GM12878 (cell line): ENCODE data around the gene SIRT3. TPM values are rescaled to one million over a fixed set of nuclear protein-coding genes. Genes with fewer than 3 reads are reported as not detected.

ENCODE experiments used
- ATAC-seq: fragments of 200-7000 bp; cut with Tn5 transposase; 3 replicates; pipeline ENCODE4 v1.9.1; 2020; ENCODE audit warnings: mild to moderate bottlenecking, moderate library complexity
- BruUV-seq: library from RNA; stranded (reverse); fragments of 400-500 nt; replicated peaks from 2 replicates; lab custom pipeline; 2021; lab: Mats Ljungman, UMichigan
- CTCF ChIA-PET: fragments of 300-600 bp; sonication (Branson Sonifier 250); formaldehyde crosslinking; extraction: SDS; loops from one replicate; lab custom pipeline; 2021; ENCODE audit warnings: inconsistent platforms; lab: Yijun Ruan, JAX
- POLR2A ChIA-PET: fragments of 350-600 bp; formaldehyde crosslinking; extraction: SDS; loops from one replicate; lab custom pipeline; 2021; ENCODE audit warnings: inconsistent platforms; lab: Charles Lee
- RAD21 ChIA-PET: fragments of 300-600 bp; sonication (Branson Sonifier 250); formaldehyde crosslinking; loops from one replicate; lab custom pipeline; 2023; ENCODE audit warnings: antibody characterized with exemption; ENCODE audit not compliant: unreplicated experiment; lab: Charles Lee
- SMC1A ChIA-PET: fragments of 300-600 bp; sonication (Branson Sonifier 250); formaldehyde crosslinking; loops from one replicate; lab custom pipeline; 2023; ENCODE audit not compliant: unreplicated experiment, uncharacterized antibody; lab: Charles Lee
- DNase-seq: peaks from one replicate; pipeline ENCODE4 v3.0.0-alpha.2; 2011; ENCODE audit warnings: low read depth, low spot score
- FAIRE-seq: peaks from 3 replicates; lab custom pipeline; 2011; peaks lifted over from hg19 to GRCh38; lab: Jason Lieb, UNC
- H2AFZ ChIP-seq: 2 replicates; pipeline ENCODE4 v1.6.0; 2011; ENCODE audit warnings: low read depth, low read length, control low read depth; ENCODE audit not compliant: control insufficient read depth
- H3K27ac ChIP-seq: 2 replicates; pipeline ENCODE4 v1.5.1; 2011; ENCODE audit warnings: control low read depth; ENCODE audit not compliant: control insufficient read depth, insufficient read depth
- H3K27me3 ChIP-seq, 2 experiments: replicated peaks in 1 of 2; 2 replicates each; pipeline versions ENCODE4 v1.6.0 to v1.6.1; 2011; ENCODE audit warnings: low read length in 1 of 2; ENCODE audit not compliant: control insufficient read depth in 2 of 2, insufficient read depth in 2 of 2
- H3K36me3 ChIP-seq, 2 experiments: 2 replicates each; pipeline ENCODE4 v1.5.1; 2011; ENCODE audit warnings: low read length in 1 of 2; ENCODE audit not compliant: control insufficient read depth in 2 of 2, insufficient read depth in 2 of 2
- H3K4me1 ChIP-seq: 2 replicates; pipeline ENCODE4 v1.6.1; 2011; ENCODE audit warnings: mild to moderate bottlenecking, low read length, moderate library complexity, mixed read lengths; ENCODE audit not compliant: control insufficient read depth, insufficient read depth
- H3K4me2 ChIP-seq: 2 replicates; pipeline ENCODE4 v1.6.0; 2011; ENCODE audit warnings: control low read depth; ENCODE audit not compliant: control insufficient read depth, insufficient read depth
- H3K4me3 ChIP-seq: fragments of 200-600 bp; sonication (generic); 2 replicates; pipeline ENCODE4 v1.5.1; 2016
- H3K79me2 ChIP-seq: 2 replicates; pipeline ENCODE4 v1.6.0; 2011; ENCODE audit warnings: low read length; ENCODE audit not compliant: control insufficient read depth, insufficient read depth
- H3K9ac ChIP-seq: 2 replicates; pipeline ENCODE4 v1.8.0; 2011; ENCODE audit warnings: low read length, control low read depth, mixed read lengths; ENCODE audit not compliant: control insufficient read depth, insufficient read depth
- H3K9me3 ChIP-seq: replicated peaks from 3 replicates; pipeline ENCODE4 v1.5.1; 2011; ENCODE audit warnings: mild to moderate bottlenecking, low read length; ENCODE audit not compliant: control insufficient read depth, insufficient read depth
- H4K20me1 ChIP-seq: 2 replicates; pipeline ENCODE4 v1.6.0; 2011; ENCODE audit not compliant: control insufficient read depth, insufficient read depth
- ASH2L ChIP-seq: fragments of 300-600, 200-600 bp; sonication (generic); IDR thresholded peaks from 2 replicates; pipeline ENCODE4 v1.6.1; 2017; ENCODE audit warnings: low read depth, mild to moderate bottlenecking, borderline replicate concordance
- NBN ChIP-seq: fragments of 450-650 bp; IDR thresholded peaks from 2 replicates; pipeline ENCODE4 v1.6.1; 2016
- NRF1 ChIP-seq: conservative IDR thresholded peaks from 2 replicates; pipeline ENCODE4 v1.6.1; 2011; ENCODE audit warnings: mild to moderate bottlenecking, low read depth, low read length, improper control_type of control experiment
- POLR2AphosphoS2 ChIP-seq: IDR thresholded peaks from 2 replicates; pipeline ENCODE4 v1.6.1; 2011; ENCODE audit warnings: low read depth, mild to moderate bottlenecking, low read length, improper control_type of control experiment, moderate library complexity
- RBBP5 ChIP-seq: fragments of 200-600 bp; sonication (generic); conservative IDR thresholded peaks from 2 replicates; pipeline ENCODE4 v1.6.1; 2016
- RUNX3 ChIP-seq: IDR thresholded peaks from 2 replicates; pipeline ENCODE4 v1.6.1; 2012; ENCODE audit warnings: low read length, inconsistent platforms
- WGBS: methylation state at CpG from one replicate; pipeline ENCODE4 v1.1.6; 2016; ENCODE audit warnings: low lambda C conversion rate; ENCODE audit not compliant: insufficient replicate concordance, insufficient coverage; ENCODE audit errors: missing lambda C conversion rate; 5-methylcytosine and 5-hydroxymethylcytosine counted together
- in situ Hi-C: fragments of 300-500 bp; cut with MboI; formaldehyde crosslinking; loops from 9 replicates; pipeline ENCODE4 v1.14.3; 2018; ENCODE audit warnings: mixed read lengths
- intact Hi-C: fragments of 100-400 bp; cut with micrococcal nuclease; formaldehyde crosslinking; loops from one replicate; pipeline ENCODE4 v1.14.2; 2022; ENCODE audit not compliant: unreplicated experiment
- polyA plus RNA-seq, 11 experiments: library from polyadenylated mRNA; depleted of rRNA in 4 of 11; unstranded in 6 of 11; stranded (reverse) in 5 of 11; fragments of >200 nt; fragmentation: Nextera tagmentation in 4 of 11; fragmentation: Illumina TruSeq in 1 of 11; extraction: Ambion mirVana in 4 of 11; extraction: Trizol in 1 of 11; gene quantifications; 1 replicate in 1 of 11; 2 replicates in 10 of 11; pipeline versions ENCODE4 v1.2.1 to v1.2.3, GENCODE V29; 2011 to 2016; ENCODE audit warnings: inconsistent platforms in 2 of 11, missing spikeins in 2 of 11, low read depth in 1 of 11
- total RNA-seq, 4 experiments: library from RNA; depleted of rRNA in 3 of 4; stranded (reverse); fragments of >200 nt in 3 of 4; fragmentation: Illumina TruSeq in 1 of 4; extraction: Trizol in 1 of 4; gene quantifications; 2 replicates each; pipeline versions ENCODE4 v1.2.1 to v1.2.3, GENCODE V29; 2013 to 2021
- TF ChIP-seq, protein P1 (sequence below): fragments of 450-650 bp; IDR thresholded peaks from 2 replicates; pipeline ENCODE4 v1.6.1; 2017; ENCODE audit warnings: low read depth, mild to moderate bottlenecking, moderate library complexity
- TF ChIP-seq, protein P2 (sequence below): fragments of 450-650 bp; conservative IDR thresholded peaks from 2 replicates; pipeline ENCODE4 v1.6.1; 2017; ENCODE audit warnings: mild to moderate bottlenecking, moderate library complexity

SIRT3 gene
- total and polyA plus RNA-seq, 10 of the 15 experiments (the other 5 are each of a cell fraction or from before 2014, with no cell fraction given) = 0.90 to 23.2 (median 12.6) TPM

DNA sequence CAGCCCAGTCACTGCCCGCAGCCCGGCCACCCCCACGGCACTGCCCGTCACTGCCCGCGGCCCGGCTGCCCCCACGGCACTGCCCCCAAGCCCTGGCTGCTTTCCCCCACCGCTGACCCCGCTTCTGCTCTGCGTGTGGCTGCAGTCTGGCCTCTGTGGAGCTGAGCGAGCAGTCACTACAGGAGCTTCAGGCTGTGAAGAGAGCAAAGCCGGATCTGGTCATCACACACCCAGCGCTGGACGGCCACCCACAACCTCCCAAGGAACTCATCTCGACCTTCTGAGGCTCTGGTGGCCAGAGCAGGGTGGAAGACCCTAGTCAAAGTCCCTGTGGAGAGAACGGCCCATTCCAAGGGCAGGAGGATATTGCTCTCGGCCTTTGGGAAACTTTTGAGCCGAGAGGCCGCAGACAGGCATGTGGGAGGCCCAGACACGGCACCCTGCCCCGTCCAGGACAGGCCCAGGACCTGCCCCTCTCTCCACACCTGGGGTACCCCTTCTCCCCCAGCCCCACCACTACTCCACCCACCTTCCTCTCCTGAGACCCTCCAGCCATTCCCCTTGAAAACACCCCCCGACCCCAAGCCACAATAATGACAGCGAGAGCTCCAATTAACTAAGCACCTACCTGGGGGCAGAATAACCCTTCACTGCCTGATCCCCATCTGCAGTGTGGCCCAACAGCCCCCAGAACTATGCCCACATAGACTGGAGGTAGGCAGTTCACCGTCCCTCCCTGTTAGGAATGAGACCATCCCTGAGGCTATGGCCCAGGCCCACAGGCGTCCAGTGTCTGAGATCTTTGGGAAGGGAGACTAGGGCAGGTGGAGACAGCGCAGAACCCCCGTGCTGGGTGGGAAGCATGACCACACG lies 49.1 kb upstream of the SIRT3 start (continued):
- TF ChIP-seq RUNX3 = no peak
- TF ChIP-seq, protein P1, sequence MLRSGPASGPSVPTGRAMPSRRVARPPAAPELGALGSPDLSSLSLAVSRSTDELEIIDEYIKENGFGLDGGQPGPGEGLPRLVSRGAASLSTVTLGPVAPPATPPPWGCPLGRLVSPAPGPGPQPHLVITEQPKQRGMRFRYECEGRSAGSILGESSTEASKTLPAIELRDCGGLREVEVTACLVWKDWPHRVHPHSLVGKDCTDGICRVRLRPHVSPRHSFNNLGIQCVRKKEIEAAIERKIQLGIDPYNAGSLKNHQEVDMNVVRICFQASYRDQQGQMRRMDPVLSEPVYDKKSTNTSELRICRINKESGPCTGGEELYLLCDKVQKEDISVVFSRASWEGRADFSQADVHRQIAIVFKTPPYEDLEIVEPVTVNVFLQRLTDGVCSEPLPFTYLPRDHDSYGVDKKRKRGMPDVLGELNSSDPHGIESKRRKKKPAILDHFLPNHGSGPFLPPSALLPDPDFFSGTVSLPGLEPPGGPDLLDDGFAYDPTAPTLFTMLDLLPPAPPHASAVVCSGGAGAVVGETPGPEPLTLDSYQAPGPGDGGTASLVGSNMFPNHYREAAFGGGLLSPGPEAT = no peak
- no peak for TF ChIP-seq RBBP5
- no peak for TF ChIP-seq NBN
- no peak for TF ChIP-seq ASH2L

DNA sequence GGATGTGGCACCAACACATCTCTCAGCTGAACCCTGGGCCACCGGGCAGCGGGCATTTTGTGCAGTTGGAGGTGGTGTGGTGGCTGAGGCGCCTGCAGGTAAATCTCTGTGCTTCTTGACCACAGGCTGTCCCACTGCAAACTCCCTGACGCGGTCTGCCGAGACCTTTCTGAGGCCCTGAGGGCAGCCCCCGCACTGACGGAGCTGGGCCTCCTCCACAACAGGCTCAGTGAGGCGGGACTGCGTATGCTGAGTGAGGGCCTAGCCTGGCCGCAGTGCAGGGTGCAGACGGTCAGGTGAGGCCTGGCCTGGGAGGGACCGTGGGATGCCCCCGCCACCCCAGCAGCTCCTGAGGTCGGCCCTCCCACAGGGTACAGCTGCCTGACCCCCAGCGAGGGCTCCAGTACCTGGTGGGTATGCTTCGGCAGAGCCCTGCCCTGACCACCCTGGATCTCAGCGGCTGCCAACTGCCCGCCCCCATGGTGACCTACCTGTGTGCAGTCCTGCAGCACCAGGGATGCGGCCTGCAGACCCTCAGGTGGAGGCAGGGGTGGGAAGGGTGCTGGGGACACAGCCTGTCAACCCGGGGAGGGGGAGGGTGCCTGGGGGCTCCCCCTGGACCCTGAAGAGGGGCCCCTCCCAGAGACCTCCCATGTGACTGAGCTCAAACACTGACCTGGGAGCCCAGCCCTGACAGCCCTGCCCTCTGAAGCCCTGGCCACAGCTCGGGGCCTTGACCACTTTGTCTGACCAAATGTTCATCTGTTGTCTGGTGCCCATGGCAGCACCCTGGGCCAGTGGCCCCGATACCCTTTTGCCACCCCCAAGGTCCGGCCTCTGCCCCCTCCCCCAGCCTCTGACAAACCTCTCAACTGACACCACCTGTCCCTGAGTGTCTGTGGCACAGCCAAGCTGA lies 48.2 kb upstream of the SIRT3 start:
- Histone ChIP-seq H3K4me3 (no peak overlapping the region), H3K79me2 (no peaks in the 10 kb centered on the region), H3K9ac (no peak overlapping the region), H3K9me3 (no peaks in the 10 kb centered on the region), H4K20me1 (no peaks in the 10 kb centered on the region), H3K27me3 (peaks cover 11 to 17% of the 10 kb centered on the region in 2 experiments), H3K36me3 (no peaks in the 10 kb centered on the region), H3K27ac (no peak overlapping the region), H3K4me1 (peaks cover 5% of the 10 kb centered on the region; the same call in 1 of the 2 replicates), H2AFZ (no peak overlapping the region), H3K4me2 (no peak overlapping the region)
- POLR2A ChIA-PET = interaction anchor here (0.6 to 1.5 kb wide), 3 partner anchors 9 to 18 kb away, joined by 3 to 8 read pairs (median 4); no protein-coding TSS in a partner anchor
- TF ChIP-seq NBN (no peak), NRF1 (no peak), RBBP5 (no peak), POLR2AphosphoS2 (no peak)
- TF ChIP-seq, protein P2, sequence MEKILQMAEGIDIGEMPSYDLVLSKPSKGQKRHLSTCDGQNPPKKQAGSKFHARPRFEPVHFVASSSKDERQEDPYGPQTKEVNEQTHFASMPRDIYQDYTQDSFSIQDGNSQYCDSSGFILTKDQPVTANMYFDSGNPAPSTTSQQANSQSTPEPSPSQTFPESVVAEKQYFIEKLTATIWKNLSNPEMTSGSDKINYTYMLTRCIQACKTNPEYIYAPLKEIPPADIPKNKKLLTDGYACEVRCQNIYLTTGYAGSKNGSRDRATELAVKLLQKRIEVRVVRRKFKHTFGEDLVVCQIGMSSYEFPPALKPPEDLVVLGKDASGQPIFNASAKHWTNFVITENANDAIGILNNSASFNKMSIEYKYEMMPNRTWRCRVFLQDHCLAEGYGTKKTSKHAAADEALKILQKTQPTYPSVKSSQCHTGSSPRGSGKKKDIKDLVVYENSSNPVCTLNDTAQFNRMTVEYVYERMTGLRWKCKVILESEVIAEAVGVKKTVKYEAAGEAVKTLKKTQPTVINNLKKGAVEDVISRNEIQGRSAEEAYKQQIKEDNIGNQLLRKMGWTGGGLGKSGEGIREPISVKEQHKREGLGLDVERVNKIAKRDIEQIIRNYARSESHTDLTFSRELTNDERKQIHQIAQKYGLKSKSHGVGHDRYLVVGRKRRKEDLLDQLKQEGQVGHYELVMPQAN = no peak
- ATAC-seq = no peak
- SMC1A ChIA-PET = interaction anchor here (1.7 kb wide), 1 partner anchor 10 kb away, joined by 4 read pairs; no protein-coding TSS in a partner anchor
- DNase-seq = no peak
- FAIRE-seq = no peak
- BruUV-seq = no TSS peak
- 56% methylated on average over 23 of the region's 24 CpGs for WGBS
- intact Hi-C loops = no loop called here
- in situ Hi-C loops = no loop called here
- CTCF ChIA-PET = interaction anchor here (0.7 kb wide), 1 partner anchor 13 kb away, joined by 3 read pairs; no protein-coding TSS in a partner anchor
- RAD21 ChIA-PET = interaction anchor here (1.3 to 1.4 kb wide), 2 partner anchors 34 to 38 kb away, joined by 4 to 5 read pairs; no protein-coding TSS in a partner anchor
